Stomach (tissue), 9 donors: ENCODE data around the gene RGS18. TPM values are rescaled to one million over a fixed set of nuclear protein-coding genes. Genes with fewer than 3 reads are reported as not detected.
"Not testable (repeated sequence)": the region's sequence is repeated elsewhere in the genome, so short reads cannot be mapped to it uniquely, and the experiment has no call there.

Experiments
- DNase-seq, 2 donors: peaks; one replicate each; pipeline versions ENCODE4 v3.0.0 to v3.0.0-alpha.2; 2013 to 2019
- H3K27ac ChIP-seq, 5 donors: fragments of 200-600 bp in 4 of 5; sonication (generic) in 4 of 5; one replicate each; pipeline ENCODE4 v1.5.1; 2013 to 2019; ENCODE audit warnings: mild to moderate bottlenecking in 1 of 5, moderate library complexity in 1 of 5
- H3K27me3 ChIP-seq, 3 donors: fragments of 200-600 bp; sonication (generic); one replicate each; pipeline ENCODE4 v1.5.1; 2017 to 2019; ENCODE audit warnings: mixed run types in 1 of 3
- H3K36me3 ChIP-seq, 4 donors: fragments of 200-600 bp; sonication (generic); 1 replicate in 3 of 4; 2 replicates in 1 of 4; pipeline ENCODE4 v1.5.1; 2016 to 2019
- H3K4me1 ChIP-seq, 4 donors: fragments of 200-600 bp; sonication (generic); one replicate each; pipeline ENCODE4 v1.5.1; 2016 to 2019
- H3K4me3 ChIP-seq, 4 donors: fragments of 200-600 bp; sonication (generic) in 3 of 4; one replicate each; pipeline ENCODE4 v1.5.1; 2016 to 2019; ENCODE audit warnings: mild to moderate bottlenecking in 1 of 4
- H3K9me3 ChIP-seq, 4 donors: fragments of 200-600 bp; sonication (generic); one replicate each; pipeline ENCODE4 v1.5.1; 2016 to 2019
- EP300 ChIP-seq: sonication (generic); formaldehyde crosslinking; IDR thresholded peaks from one replicate; pipeline ENCODE4 v1.6.1; 2017; ENCODE audit warnings: antibody characterized with exemption
- POLR2A ChIP-seq, 4 donors: fragments of 450-650 bp; IDR thresholded peaks; one replicate each; pipeline ENCODE4 v1.6.1; 2016; ENCODE audit warnings: antibody characterized with exemption in 4 of 4, control low read depth in 2 of 4, mild to moderate bottlenecking in 1 of 4, moderate library complexity in 1 of 4
- POLR2AphosphoS5 ChIP-seq, 3 donors: sonication (generic); formaldehyde crosslinking; IDR thresholded peaks; one replicate each; pipeline ENCODE4 v1.6.1; 2016; ENCODE audit warnings: antibody characterized with exemption in 3 of 3
- WGBS, 5 donors: extraction: QIAGEN DNeasy Blood & Tissue Kit in 3 of 5; methylation state at CpG; one replicate each; pipeline versions ENCODE4 v1.1.5 to v1.1.7; 2013 to 2018; 5-methylcytosine and 5-hydroxymethylcytosine counted together
- intact Hi-C: fragments of 100-400 bp; cut with DNase I; formaldehyde crosslinking; loops from one replicate; pipeline ENCODE4 v1.15.1; 2023; ENCODE audit warnings: low total_unique reads
- polyA plus RNA-seq, 3 donors: library from polyadenylated mRNA; stranded (reverse); fragments of 200-250 nt; gene quantifications; one replicate each; pipeline ENCODE4 v1.2.3, GENCODE V29; 2013
- total RNA-seq, 5 donors: library from RNA; depleted of rRNA; stranded (reverse); fragments of >200 nt; gene quantifications; one replicate each; pipeline versions ENCODE4 v1.1.0 to v1.2.3, GENCODE V29; 2014 to 2016
- TF ChIP-seq, protein P1 (sequence below), 7 experiments: fragments of 450-650 bp in 4 of 7; fragments of 200-600 bp in 3 of 7; sonication (generic) in 3 of 7; IDR thresholded peaks; one replicate each; pipeline ENCODE4 v1.5.1; 2016 to 2019; ENCODE audit warnings: antibody characterized with exemption in 7 of 7, control low read depth in 2 of 7, mild to moderate bottlenecking in 1 of 7
- donor health status: healthy with polysubstance abuse.
- donor health status: Bipolar disorder and iron deficiency.
- donor health status: healthy.

The RGS18 gene
- total and polyA plus RNA-seq, 8 donors: 0.38 to 4.0 (median 3.0) TPM; not detected in 2

DNA sequence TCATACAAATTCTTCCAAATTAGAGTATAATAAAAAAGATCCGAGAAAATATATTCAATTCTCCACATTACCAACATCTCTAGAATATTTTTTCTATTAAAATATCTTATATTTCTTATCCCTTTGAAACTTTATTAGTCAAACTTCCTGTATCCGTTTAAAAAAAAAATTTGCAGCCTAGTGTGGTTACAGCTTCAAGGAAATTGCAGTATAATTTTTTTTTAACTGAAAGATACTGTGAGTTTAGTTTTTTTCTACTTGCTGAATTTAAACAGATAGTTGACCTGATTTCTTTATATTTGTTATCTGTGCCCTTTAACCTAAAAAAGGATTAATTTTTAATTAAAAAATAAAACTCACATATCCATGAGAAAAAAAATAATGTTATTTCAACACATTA lies 1.5 kb downstream of the RGS18 start:
- Histone ChIP-seq H3K9me3 (peaks cover 0 to 5% (median under 1%) of the 10 kb centered on the region in 4 donors), H3K4me3 (peak overlapping the region in 1 of 4 donors; percentile 8), H3K4me1 (no peaks in the 10 kb centered on the region), H3K27ac (peak overlapping the region in 1 of 5 donors; percentile 46), H3K36me3 (no peaks in the 10 kb centered on the region), H3K27me3 (no peaks in the 10 kb centered on the region)
- DNase-seq: no peak
- WGBS, 5 donors: 51 to 66% (median 61%) methylated on average over 2 of the region's 2 CpGs
- intact Hi-C loops: no loop called here
- TF ChIP-seq EP300 (no peak), POLR2AphosphoS5 (IDR thresholded peaks at IDR 0.05) (no peak), POLR2A (IDR thresholded peaks at IDR 0.05) (no peak)
- TF ChIP-seq, protein P1, sequence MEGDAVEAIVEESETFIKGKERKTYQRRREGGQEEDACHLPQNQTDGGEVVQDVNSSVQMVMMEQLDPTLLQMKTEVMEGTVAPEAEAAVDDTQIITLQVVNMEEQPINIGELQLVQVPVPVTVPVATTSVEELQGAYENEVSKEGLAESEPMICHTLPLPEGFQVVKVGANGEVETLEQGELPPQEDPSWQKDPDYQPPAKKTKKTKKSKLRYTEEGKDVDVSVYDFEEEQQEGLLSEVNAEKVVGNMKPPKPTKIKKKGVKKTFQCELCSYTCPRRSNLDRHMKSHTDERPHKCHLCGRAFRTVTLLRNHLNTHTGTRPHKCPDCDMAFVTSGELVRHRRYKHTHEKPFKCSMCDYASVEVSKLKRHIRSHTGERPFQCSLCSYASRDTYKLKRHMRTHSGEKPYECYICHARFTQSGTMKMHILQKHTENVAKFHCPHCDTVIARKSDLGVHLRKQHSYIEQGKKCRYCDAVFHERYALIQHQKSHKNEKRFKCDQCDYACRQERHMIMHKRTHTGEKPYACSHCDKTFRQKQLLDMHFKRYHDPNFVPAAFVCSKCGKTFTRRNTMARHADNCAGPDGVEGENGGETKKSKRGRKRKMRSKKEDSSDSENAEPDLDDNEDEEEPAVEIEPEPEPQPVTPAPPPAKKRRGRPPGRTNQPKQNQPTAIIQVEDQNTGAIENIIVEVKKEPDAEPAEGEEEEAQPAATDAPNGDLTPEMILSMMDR (IDR thresholded peaks at IDR 0.05): no peak

DNA sequence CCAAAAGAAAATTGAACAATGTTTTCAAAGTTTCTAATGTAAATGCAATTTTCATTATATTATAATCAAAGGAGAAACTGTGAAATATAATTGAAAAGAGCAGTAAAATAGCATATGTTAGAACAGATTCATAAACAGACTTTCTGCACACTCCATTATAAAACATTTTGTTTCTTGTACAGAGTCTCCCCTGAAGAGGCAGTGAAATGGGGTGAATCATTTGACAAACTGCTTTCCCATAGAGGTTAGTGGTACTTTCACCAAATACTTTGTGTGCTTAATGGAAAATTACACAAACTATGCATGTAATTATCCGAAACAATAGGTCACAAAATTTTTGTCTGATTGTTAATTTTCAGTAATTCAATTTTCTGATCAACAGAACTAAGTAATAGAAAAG lies 1.9 kb downstream of the RGS18 start:
- no peaks in the 10 kb centered on the region for H3K36me3 ChIP-seq
- H3K27me3 ChIP-seq: no peaks in the 10 kb centered on the region
- TF ChIP-seq, protein P1 (IDR thresholded peaks at IDR 0.05): no peak
- TF ChIP-seq EP300 (no peak), POLR2A (IDR thresholded peaks at IDR 0.05) (no peak), POLR2AphosphoS5 (IDR thresholded peaks at IDR 0.05) (no peak)
- H3K4me3 ChIP-seq: peak overlapping the region in 1 of 4 donors; percentile 4
- H3K9me3 ChIP-seq: peaks cover 0 to 10% (median 5%) of the 10 kb centered on the region in 4 donors
- intact Hi-C loops: no loop called here
- H3K4me1 ChIP-seq: no peaks in the 10 kb centered on the region
- H3K27ac ChIP-seq: no peak overlapping the region
- no peak for DNase-seq
- 63 to 77% (median 71%) methylated on average over 1 of the region's 1 CpG for WGBS, 5 donors

GRCh38 chr1:192161976-192162375 lies 3.7 kb downstream of the RGS18 start:
- WGBS, 5 donors: 85 to 91% (median 87%) methylated on average over 1 of the region's 1 CpG
- H3K27me3 ChIP-seq: no peaks in the 10 kb centered on the region
- H3K27ac ChIP-seq: peak overlapping the region in 1 of 5 donors; percentile 40
- TF ChIP-seq POLR2A (IDR thresholded peaks at IDR 0.05) (no peak), POLR2AphosphoS5 (IDR thresholded peaks at IDR 0.05) (no peak), EP300 (no peak)
- TF ChIP-seq, protein P1 (IDR thresholded peaks at IDR 0.05): no peak
- H3K9me3 ChIP-seq: peaks cover 0 to 12% (median 9%) of the 10 kb centered on the region in 4 donors
- no peaks in the 10 kb centered on the region for H3K4me1 ChIP-seq
- no peak for DNase-seq
- no peaks in the 10 kb centered on the region for H3K36me3 ChIP-seq
- intact Hi-C loops: no loop called here
- no peak overlapping the region for H3K4me3 ChIP-seq

DNA sequence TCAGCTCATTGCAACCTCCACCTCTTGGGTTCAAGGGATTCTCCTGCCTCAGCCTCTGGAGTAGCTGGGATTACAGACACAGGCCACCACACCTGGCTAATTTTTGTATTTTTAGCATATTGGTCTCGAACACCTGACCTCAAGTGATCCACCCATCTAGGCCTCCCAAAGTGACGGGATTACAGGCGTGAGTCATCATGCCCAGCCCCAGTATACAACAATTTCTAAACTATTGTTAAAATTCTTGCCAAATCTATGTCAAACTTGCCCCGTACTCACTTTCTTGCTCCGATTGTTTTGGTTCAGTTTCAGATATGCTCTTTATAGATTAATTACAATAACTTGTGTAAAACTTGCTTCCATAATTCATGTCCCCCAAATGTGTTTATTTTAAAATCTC lies 4.1 kb downstream of the RGS18 start:
- intact Hi-C loops: no loop called here
- Histone ChIP-seq H3K4me3 (no peak overlapping the region), H3K4me1 (no peaks in the 10 kb centered on the region), H3K27ac (peak overlapping the region in 1 of 5 donors; percentile 40), H3K36me3 (no peaks in the 10 kb centered on the region), H3K9me3 (peaks cover 0 to 12% (median 9%) of the 10 kb centered on the region in 4 donors), H3K27me3 (no peaks in the 10 kb centered on the region)
- 66 to 79% (median 76%) methylated on average over 5 of the region's 5 CpGs for WGBS, 5 donors
- TF ChIP-seq EP300 (no peak), POLR2A (IDR thresholded peaks at IDR 0.05) (no peak)
- no peak for DNase-seq

GRCh38 chr1:192165002-192165401 lies 6.7 kb downstream of the RGS18 start:
- H3K4me3 ChIP-seq, intact Hi-C loops, H3K27ac ChIP-seq, H3K4me1 ChIP-seq, H3K27me3 ChIP-seq, H3K36me3 ChIP-seq, DNase-seq: not testable (repeated sequence)
- 74 to 93% (median 87%) methylated on average over 7 of the region's 7 CpGs for WGBS, 5 donors
- H3K9me3 ChIP-seq: peaks cover 0 to 12% (median 9%) of the 10 kb centered on the region in 4 donors
